ENCODE results near the gene GMDS. TPM values are rescaled to one million over a fixed set of nuclear protein-coding genes. Genes with fewer than 3 reads are reported as not detected.

GMDS gene
- total and polyA plus RNA-seq, 2 of the 13 experiments (the other 11 are each of a cell fraction or from before 2014, with no cell fraction given), result 64.4 to 112 TPM

DNA sequence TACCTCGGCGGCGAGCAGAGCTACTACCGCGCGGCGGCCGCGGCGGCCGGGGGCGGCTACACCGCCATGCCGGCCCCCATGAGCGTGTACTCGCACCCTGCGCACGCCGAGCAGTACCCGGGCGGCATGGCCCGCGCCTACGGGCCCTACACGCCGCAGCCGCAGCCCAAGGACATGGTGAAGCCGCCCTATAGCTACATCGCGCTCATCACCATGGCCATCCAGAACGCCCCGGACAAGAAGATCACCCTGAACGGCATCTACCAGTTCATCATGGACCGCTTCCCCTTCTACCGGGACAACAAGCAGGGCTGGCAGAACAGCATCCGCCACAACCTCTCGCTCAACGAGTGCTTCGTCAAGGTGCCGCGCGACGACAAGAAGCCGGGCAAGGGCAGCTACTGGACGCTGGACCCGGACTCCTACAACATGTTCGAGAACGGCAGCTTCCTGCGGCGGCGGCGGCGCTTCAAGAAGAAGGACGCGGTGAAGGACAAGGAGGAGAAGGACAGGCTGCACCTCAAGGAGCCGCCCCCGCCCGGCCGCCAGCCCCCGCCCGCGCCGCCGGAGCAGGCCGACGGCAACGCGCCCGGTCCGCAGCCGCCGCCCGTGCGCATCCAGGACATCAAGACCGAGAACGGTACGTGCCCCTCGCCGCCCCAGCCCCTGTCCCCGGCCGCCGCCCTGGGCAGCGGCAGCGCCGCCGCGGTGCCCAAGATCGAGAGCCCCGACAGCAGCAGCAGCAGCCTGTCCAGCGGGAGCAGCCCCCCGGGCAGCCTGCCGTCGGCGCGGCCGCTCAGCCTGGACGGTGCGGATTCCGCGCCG, 634.7 kb downstream of the GMDS start (continued):
- TF ChIP-seq, protein P1, sequence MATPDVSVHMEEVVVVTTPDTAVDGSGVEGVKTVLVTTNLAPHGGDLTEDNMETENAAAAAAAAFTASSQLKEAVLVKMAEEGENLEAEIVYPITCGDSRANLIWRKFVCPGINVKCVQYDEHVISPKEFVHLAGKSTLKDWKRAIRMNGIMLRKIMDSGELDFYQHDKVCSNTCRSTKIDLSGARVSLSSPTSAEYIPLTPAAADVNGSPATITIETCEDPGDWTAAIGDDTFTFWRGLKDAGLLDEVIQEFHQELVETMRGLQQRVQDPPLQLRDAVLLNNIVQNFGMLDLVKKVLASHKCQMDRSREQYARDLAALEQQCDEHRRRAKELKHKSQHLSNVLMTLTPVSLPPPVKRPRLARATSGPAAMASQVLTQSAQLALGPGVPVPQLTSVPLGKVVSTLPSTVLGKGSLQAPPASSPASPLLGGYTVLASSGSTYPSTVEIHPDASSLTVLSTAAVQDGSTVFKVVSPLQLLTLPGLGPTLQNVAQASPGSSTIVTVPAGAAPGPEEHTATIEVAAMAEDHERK (CRISPR knock-in tag; IDR thresholded peaks at IDR 0.05; ENCODE audit: low read depth), result no peak
- TF ChIP-seq ZNF724P (CRISPR knock-in tag; IDR thresholded peaks at IDR 0.05; ENCODE audit: borderline replicate concordance) (no peak), ZFP36L1 (CRISPR knock-in tag; IDR thresholded peaks at IDR 0.05) (no peak), RXRA (CRISPR knock-in tag; IDR thresholded peaks at IDR 0.05) (no peak), XBP1 (CRISPR knock-in tag; IDR thresholded peaks at IDR 0.05) (no peak), NFRKB (IDR thresholded peaks at IDR 0.05) (no peak), ZNF354B (CRISPR knock-in tag; IDR thresholded peaks at IDR 0.05) (no peak), HNF4A (CRISPR knock-in tag; IDR thresholded peaks at IDR 0.05) (no peak), ZSCAN31 (CRISPR knock-in tag; IDR thresholded peaks at IDR 0.05; ENCODE audit: low read depth) (no peak), NCOA1 (CRISPR knock-in tag; IDR thresholded peaks at IDR 0.05) (no peak), ZNF543 (CRISPR knock-in tag; IDR thresholded peaks at IDR 0.05) (no peak), GTF3A (CRISPR knock-in tag; conservative IDR thresholded peaks at IDR 0.05) (no peak), KMT2A (CRISPR knock-in tag; IDR thresholded peaks at IDR 0.05) (no peak), ZNF83 (CRISPR knock-in tag; IDR thresholded peaks at IDR 0.05; ENCODE audit: borderline replicate concordance) (0 out of 2 replicates have a peak, but pooled peaks have one; percentile 49), ZNF205 (CRISPR knock-in tag; IDR thresholded peaks at IDR 0.05) (no peak), PITX1 (CRISPR knock-in tag; IDR thresholded peaks at IDR 0.05) (no peak), ZC3H4 (CRISPR knock-in tag; IDR thresholded peaks at IDR 0.05; ENCODE audit: borderline replicate concordance) (no peak), ZNF629 (CRISPR knock-in tag; conservative IDR thresholded peaks at IDR 0.05) (no peak), IKZF4 (CRISPR knock-in tag; IDR thresholded peaks at IDR 0.05; ENCODE audit: borderline replicate concordance, low read depth, not compliant biosample characterization) (no peak), MXI1 (IDR thresholded peaks at IDR 0.05; ENCODE audit: borderline replicate concordance, low read depth, low read length) (no peak)
- TF ChIP-seq, protein P2, sequence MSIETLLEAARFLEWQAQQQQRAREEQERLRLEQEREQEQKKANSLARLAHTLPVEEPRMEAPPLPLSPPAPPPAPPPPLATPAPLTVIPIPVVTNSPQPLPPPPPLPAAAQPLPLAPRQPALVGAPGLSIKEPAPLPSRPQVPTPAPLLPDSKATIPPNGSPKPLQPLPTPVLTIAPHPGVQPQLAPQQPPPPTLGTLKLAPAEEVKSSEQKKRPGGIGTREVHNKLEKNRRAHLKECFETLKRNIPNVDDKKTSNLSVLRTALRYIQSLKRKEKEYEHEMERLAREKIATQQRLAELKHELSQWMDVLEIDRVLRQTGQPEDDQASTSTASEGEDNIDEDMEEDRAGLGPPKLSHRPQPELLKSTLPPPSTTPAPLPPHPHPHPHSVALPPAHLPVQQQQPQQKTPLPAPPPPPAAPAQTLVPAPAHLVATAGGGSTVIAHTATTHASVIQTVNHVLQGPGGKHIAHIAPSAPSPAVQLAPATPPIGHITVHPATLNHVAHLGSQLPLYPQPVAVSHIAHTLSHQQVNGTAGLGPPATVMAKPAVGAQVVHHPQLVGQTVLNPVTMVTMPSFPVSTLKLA (IDR thresholded peaks at IDR 0.05), result no peak
